Hepatocyte (in vitro differentiated cells): ENCODE measurements around the gene RAPGEF5.

Source experiments
- EZH2phosphoT487 ChIP-seq: fragments of 200-600 bp; sonication (generic); IDR thresholded peaks from one replicate; pipeline ENCODE4 v1.6.1; 2018; ENCODE audit warnings: antibody characterized with exemption, mild to moderate bottlenecking, low read depth, moderate library complexity; ENCODE audit not compliant: unreplicated experiment, severe bottlenecking
- TF ChIP-seq, protein P1 (sequence below): fragments of 200-600 bp; sonication (generic); IDR thresholded peaks from 2 replicates; pipeline ENCODE4 v1.5.1; 2016; ENCODE audit warnings: antibody characterized with exemption, mild to moderate bottlenecking; ENCODE audit not compliant: poor library complexity

DNA sequence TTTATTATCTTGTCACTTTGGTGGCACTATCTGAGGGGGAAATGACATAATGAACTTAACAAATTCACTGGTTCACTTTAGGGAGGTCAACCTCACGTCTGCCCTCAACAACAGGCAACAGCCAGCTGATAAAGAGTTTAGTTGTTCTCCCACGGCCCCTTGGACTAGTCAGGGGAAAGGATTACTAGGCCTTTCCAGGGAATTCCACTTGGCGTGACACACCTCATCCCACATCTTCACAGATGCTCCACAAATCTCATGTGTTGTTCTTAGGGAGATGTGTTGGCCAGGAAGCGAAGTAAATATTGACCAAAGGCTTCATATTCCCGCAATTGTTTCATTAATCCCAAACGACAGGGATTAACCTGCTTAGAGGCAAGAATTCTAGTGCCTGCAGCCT lies 227.8 kb downstream of the RAPGEF5 start:
- TF ChIP-seq, protein P1, sequence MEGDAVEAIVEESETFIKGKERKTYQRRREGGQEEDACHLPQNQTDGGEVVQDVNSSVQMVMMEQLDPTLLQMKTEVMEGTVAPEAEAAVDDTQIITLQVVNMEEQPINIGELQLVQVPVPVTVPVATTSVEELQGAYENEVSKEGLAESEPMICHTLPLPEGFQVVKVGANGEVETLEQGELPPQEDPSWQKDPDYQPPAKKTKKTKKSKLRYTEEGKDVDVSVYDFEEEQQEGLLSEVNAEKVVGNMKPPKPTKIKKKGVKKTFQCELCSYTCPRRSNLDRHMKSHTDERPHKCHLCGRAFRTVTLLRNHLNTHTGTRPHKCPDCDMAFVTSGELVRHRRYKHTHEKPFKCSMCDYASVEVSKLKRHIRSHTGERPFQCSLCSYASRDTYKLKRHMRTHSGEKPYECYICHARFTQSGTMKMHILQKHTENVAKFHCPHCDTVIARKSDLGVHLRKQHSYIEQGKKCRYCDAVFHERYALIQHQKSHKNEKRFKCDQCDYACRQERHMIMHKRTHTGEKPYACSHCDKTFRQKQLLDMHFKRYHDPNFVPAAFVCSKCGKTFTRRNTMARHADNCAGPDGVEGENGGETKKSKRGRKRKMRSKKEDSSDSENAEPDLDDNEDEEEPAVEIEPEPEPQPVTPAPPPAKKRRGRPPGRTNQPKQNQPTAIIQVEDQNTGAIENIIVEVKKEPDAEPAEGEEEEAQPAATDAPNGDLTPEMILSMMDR, result no peak
- TF ChIP-seq EZH2phosphoT487, result no peak
